ENCODE results near the gene MDH2.
"Not testable (repeated sequence)": the region's sequence is repeated elsewhere in the genome, so short reads cannot be mapped to it uniquely, and the experiment has no call there.

Gene MDH2

DNA sequence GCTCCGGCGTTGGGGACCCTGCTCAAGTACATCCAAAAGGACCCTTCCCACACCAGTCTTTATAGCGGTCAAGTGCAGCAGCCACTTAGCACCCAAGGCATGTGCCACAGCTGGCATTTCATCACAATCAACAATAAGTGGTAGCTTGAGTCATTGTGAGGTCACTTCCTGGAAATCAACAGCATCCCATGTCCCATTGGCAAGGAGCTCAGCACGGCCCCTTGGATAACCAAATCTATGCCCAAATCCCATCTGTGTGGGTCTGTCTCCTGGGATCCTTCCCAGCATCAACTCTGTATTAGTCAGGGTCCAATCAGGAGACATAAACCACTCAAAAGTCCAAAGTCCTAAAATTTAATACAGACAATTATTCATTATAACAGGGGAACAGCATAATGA is 27.1 kb downstream of the MDH2 start:
- DNase-seq (ENCODE audit: extremely low read depth, low read depth), result no peak
- no peak for TF ChIP-seq CTCF (IDR thresholded peaks at IDR 0.05; ENCODE audit: low read depth, low read length)

DNA sequence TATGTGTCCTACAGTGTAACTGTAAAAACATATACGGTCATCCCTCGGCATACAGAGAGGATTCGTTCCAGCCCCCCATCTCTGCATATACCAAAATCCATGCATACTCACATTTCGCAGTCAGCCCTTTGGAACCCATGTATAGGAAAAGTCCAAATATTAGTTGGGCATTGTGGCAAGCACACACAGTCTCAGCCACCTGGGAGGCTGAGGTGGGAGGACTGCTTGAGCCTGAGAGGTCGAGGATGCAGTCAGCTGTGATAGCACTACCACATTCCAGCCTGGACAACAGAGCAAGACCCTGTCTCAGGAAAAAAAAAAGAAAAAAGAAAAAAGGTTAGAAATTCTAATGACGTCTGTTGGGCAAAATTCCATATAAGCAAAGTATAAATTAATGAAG is 29.1 kb downstream of the MDH2 start:
- TF ChIP-seq CTCF (IDR thresholded peaks at IDR 0.05; ENCODE audit: low read depth, low read length), result no peak
- no peak for DNase-seq (ENCODE audit: extremely low read depth, low read depth)

- no peak for DNase-seq (ENCODE audit: extremely low read depth, low read depth)
- TF ChIP-seq CTCF (IDR thresholded peaks at IDR 0.05; ENCODE audit: low read depth, low read length), result no peak
These were observed 29.5 kb downstream of the MDH2 start for GRCh38 chr7:76077435-76077834.

DNA sequence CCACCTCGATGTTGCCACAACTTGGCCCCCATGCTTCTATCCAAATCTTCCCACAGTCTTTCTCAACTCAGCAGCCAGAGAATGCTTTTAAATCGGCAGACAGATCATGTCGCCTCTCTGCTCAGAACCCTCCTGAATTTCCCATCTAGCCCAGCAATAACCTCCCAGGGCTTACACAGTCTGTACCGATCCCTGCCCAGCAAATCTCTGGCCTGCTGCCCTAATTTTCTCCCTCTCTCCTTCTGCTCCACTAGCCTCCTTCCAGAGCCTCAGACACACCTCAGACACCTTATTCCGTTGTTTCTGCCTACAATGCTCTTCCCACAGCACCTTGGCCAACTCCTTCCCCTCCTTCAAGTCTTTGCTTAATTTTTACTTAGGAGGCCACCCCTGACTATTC is 32.3 kb downstream of the MDH2 start:
- no peak for TF ChIP-seq CTCF (IDR thresholded peaks at IDR 0.05; ENCODE audit: low read depth, low read length)
- DNase-seq (ENCODE audit: extremely low read depth, low read depth), result no peak

GRCh38 chr7:76084115-76084514 is 36.2 kb downstream of the MDH2 start:
- DNase-seq (ENCODE audit: extremely low read depth, low read depth), result not testable (repeated sequence)

DNA sequence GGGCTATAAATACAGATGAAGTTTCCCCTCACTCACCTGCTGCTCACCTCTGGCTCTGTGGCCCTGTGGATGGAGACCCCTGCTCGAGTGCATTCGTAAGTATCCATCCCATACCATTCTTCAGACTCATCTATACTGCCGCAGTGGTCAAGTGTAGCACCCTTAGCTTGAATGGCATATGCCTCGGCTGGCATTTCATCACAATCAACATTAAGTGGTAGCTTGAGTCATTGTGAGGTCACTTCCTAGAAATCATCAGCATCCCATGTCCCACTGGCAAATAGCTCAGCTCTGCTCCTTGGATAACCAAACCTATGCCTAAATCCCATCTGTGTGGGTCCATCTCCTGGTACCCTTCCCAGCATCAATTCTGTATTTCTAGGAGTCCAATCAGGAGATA is 38.2 kb downstream of the MDH2 start:
- DNase-seq (ENCODE audit: extremely low read depth, low read depth), result no peak
- TF ChIP-seq CTCF (IDR thresholded peaks at IDR 0.05; ENCODE audit: low read depth, low read length), result no peak

DNA sequence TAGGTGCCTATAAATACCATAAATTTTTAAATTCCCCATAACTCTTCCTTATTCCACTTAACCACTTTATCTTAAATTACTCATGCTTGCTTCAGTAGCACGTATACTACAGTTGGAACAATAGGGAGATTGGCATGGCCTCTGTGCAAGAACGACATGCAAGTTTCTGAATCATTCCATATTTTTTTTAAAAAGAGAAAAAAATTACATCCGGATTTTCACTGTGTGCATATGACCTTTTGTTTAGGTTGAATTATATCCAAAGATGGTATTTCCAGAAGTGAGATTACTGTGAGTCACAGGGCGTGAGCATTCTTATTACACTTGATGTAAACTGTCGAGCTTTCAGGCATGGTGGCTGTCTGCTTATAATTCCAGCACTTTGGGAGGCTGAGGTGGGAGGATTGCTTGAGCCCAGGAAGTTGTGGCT is 39.5 kb downstream of the MDH2 start:
- DNase-seq (ENCODE audit: extremely low read depth, low read depth), result peak; percentile 42

DNA sequence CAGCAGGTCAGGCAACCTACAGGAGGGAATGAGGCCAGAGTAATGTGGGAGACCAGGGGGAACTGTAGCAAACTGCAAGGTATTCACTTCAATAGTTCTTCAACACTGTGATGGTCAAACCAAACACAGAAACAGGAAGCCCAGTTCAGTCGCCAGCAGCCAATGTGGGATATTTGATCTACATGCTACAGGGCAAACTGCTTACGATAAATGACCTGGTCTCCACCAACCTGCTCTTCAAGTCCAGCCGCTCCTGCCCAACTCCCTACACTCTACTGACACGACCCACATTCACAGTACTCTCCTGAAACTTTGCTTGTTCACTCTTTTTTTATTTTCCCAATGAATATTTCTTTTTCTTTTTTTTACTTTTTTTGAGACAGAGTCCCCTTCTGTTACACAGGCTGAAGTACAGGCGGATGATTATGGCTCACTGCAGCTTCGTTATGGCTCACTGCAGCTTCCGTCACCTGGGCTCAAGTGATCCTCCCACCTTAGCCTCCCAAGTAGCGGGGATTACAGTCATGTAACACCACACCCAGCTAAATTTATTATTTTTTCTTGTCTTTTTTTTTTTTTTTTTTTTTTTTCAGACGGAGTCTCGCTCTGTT is 42.1 kb downstream of the MDH2 start:
- TF ChIP-seq CTCF (IDR thresholded peaks at IDR 0.05; ENCODE audit: low read depth, low read length), result no peak
- DNase-seq (ENCODE audit: extremely low read depth, low read depth), result no peak

Data from AG09319 (cell line).